Lung (tissue), 12 donors: ENCODE results near the gene PCGF3. TPM values are rescaled to one million over a fixed set of nuclear protein-coding genes. Genes with fewer than 3 reads are reported as not detected.

Experiments used
- ATAC-seq: fragments of 200-7000 bp; cut with Tn5 transposase; one replicate; pipeline ENCODE4 v1.9.1; 2020; ENCODE audit warnings: moderate number of reproducible peaks; ENCODE audit not compliant: insufficient read depth, low FRiP score
- DNase-seq, 3 donors: peaks; one replicate each; pipeline ENCODE4 v3.0.0-alpha.2; 2013 to 2017
- H3K27ac ChIP-seq, 2 donors: one replicate each; pipeline ENCODE4 v1.5.1; 2013; ENCODE audit warnings: mild to moderate bottlenecking in 2 of 2, moderate library complexity in 2 of 2, control low read depth in 1 of 2, inconsistent platforms in 1 of 2, low read depth in 1 of 2, low read length in 1 of 2
- H3K27me3 ChIP-seq, 3 donors: one replicate each; pipeline ENCODE4 v1.5.1; 2013; ENCODE audit warnings: low read length in 2 of 3; ENCODE audit not compliant: control insufficient read depth in 3 of 3, insufficient read depth in 3 of 3
- H3K36me3 ChIP-seq, 4 donors: one replicate each; pipeline ENCODE4 v1.5.1; 2013; ENCODE audit warnings: low read length in 4 of 4, mild to moderate bottlenecking in 1 of 4, moderate library complexity in 1 of 4; ENCODE audit not compliant: control insufficient read depth in 4 of 4, insufficient read depth in 4 of 4
- H3K4me1 ChIP-seq, 5 donors: one replicate each; pipeline ENCODE4 v1.5.1; 2013; ENCODE audit warnings: low read length in 5 of 5, mild to moderate bottlenecking in 2 of 5, moderate library complexity in 1 of 5; ENCODE audit not compliant: control insufficient read depth in 5 of 5, insufficient read depth in 5 of 5
- H3K4me3 ChIP-seq: one replicate; pipeline ENCODE4 v1.5.1; 2013; ENCODE audit warnings: mild to moderate bottlenecking, control low read depth, moderate library complexity
- H3K9ac ChIP-seq, 2 donors: one replicate each; pipeline ENCODE4 v1.5.1; 2013; ENCODE audit warnings: low read length in 2 of 2, control low read depth in 1 of 2; ENCODE audit not compliant: insufficient read depth in 1 of 2
- H3K9me3 ChIP-seq, 4 donors: one replicate each; pipeline ENCODE4 v1.5.1; 2013; ENCODE audit warnings: low read length in 3 of 4, mild to moderate bottlenecking in 1 of 4, moderate library complexity in 1 of 4; ENCODE audit not compliant: control insufficient read depth in 4 of 4, insufficient read depth in 3 of 4
- WGBS, 2 donors: extraction: QIAGEN DNeasy Blood & Tissue Kit; methylation state at CpG; one replicate each; pipeline ENCODE4 v1.1.7; 2013; 5-methylcytosine and 5-hydroxymethylcytosine counted together
- polyA plus RNA-seq, 2 donors: library from polyadenylated mRNA; stranded (reverse); fragments of 200-250 nt; gene quantifications; one replicate each; pipeline ENCODE4 v1.2.1, GENCODE V29; 2013
- total RNA-seq, 2 donors: library from RNA; depleted of rRNA in 1 of 2; stranded (reverse); fragments of >200 nt in 1 of 2; gene quantifications; one replicate each; pipeline ENCODE4 v1.2.1, GENCODE V29; 2014 to 2021
- TF ChIP-seq, protein P1 (sequence below): IDR thresholded peaks from 2 replicates; pipeline ENCODE4 v1.5.1; 2012; ENCODE audit warnings: mild to moderate bottlenecking; ENCODE audit errors: control extremely low read depth, extremely low read depth
- donor health status: control.
- donor health status: control.
- donor health status: Bipolar disorder and iron deficiency.
- donor health status: healthy.
- donor health status: DM: yes; HTN: yes; CAD: no.

PCGF3 gene
- total and polyA plus RNA-seq, 4 donors = 29.3 to 66.8 (median 43.3) TPM

DNA sequence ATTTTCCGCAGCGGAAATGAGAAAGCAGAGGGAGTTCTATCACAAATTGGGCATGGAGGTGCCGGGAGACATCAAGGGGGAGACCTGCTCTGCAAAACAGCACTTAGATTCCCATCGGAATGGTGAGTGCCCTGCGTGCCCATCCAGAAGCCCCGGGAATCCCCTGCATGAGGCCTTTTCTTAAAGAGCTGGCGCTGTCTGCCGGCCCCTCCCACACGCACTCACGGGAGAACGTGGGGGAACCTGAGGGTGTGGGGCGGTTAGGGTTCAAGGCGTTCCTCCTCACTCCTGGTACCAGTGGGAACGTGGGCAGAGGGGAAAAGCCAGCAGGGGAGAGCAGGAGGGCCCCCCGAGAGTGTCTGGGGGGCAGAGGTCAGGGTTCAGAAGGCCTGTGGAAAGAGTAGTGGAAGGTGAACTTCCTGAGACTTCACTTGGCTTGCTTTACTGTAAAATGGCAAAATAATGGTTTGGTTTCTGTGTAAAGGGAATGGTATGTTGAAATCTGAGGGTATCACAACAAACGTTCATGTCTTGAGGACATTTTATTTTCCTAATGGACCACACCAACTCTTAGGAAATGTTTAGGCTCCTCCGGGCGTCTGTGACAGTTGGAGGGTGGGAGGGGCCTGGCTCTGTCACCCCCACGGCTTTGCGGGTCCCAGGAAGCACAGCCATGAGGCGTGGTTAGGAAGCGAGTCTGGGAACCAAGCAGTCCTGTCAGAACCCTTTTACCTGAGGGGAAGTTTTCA lies 38.0 kb downstream of the PCGF3 start:
- 68 to 82% methylated on average over 22 of the region's 22 CpGs for WGBS, 2 donors
- DNase-seq = no peak

DNA sequence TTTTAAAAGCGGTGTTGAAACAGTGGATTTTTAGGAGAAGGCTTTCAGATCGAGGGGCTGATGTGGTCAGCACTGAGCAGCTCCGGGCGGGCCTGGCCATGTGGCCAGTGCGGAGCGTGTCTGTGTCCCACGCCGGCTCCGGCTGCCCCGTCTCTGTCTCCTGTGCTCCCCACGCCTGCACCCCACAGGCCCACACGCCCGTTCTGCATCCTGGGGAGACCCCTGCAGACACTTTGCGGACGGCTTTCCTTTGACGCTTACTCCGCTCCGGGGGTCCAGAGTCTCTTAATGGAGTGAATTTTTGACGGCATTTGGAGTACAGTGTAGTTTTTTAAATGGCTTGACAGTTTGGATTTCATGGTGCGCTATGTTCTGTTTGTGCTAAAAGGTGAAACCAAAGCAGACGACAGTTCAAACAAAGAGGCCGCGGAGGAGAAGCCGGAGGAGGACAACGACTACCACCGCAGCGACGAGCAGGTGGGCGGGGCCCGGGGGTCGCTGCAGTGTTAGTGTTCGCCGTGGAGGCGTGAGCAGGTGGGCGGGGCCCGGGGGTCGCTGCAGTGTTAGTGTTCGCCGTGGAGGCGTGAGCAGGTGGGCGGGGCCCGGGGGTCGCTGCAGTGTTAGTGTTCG lies 38.7 kb downstream of the PCGF3 start:
- H3K27ac ChIP-seq = no peak overlapping the region
- no peaks in the 10 kb centered on the region for H3K4me1 ChIP-seq
- H3K9me3 ChIP-seq = no peaks in the 10 kb centered on the region
- no peak for ATAC-seq
- DNase-seq = no peak
- H3K9ac ChIP-seq = no peak overlapping the region
- no peaks in the 10 kb centered on the region for H3K27me3 ChIP-seq
- 90 to 95% methylated on average over 31 to 37 of the region's 44 CpGs for WGBS, 2 donors
- peaks cover 5 to 20% (median 13%) of the 10 kb centered on the region in 4 donors for H3K36me3 ChIP-seq
- TF ChIP-seq, protein P1, sequence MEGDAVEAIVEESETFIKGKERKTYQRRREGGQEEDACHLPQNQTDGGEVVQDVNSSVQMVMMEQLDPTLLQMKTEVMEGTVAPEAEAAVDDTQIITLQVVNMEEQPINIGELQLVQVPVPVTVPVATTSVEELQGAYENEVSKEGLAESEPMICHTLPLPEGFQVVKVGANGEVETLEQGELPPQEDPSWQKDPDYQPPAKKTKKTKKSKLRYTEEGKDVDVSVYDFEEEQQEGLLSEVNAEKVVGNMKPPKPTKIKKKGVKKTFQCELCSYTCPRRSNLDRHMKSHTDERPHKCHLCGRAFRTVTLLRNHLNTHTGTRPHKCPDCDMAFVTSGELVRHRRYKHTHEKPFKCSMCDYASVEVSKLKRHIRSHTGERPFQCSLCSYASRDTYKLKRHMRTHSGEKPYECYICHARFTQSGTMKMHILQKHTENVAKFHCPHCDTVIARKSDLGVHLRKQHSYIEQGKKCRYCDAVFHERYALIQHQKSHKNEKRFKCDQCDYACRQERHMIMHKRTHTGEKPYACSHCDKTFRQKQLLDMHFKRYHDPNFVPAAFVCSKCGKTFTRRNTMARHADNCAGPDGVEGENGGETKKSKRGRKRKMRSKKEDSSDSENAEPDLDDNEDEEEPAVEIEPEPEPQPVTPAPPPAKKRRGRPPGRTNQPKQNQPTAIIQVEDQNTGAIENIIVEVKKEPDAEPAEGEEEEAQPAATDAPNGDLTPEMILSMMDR = no peak
- H3K4me3 ChIP-seq = no peak overlapping the region

More for the DNA sequence above, 38.0 kb downstream of the PCGF3 start:
- Histone ChIP-seq H3K9ac (no peak overlapping the region), H3K27ac (no peak overlapping the region), H3K36me3 (peaks cover 5 to 19% (median 13%) of the 10 kb centered on the region in 4 donors), H3K4me1 (no peaks in the 10 kb centered on the region), H3K9me3 (no peaks in the 10 kb centered on the region), H3K4me3 (no peak overlapping the region), H3K27me3 (no peaks in the 10 kb centered on the region)
- ATAC-seq = no peak
- TF ChIP-seq, protein P1 = no peak

DNA sequence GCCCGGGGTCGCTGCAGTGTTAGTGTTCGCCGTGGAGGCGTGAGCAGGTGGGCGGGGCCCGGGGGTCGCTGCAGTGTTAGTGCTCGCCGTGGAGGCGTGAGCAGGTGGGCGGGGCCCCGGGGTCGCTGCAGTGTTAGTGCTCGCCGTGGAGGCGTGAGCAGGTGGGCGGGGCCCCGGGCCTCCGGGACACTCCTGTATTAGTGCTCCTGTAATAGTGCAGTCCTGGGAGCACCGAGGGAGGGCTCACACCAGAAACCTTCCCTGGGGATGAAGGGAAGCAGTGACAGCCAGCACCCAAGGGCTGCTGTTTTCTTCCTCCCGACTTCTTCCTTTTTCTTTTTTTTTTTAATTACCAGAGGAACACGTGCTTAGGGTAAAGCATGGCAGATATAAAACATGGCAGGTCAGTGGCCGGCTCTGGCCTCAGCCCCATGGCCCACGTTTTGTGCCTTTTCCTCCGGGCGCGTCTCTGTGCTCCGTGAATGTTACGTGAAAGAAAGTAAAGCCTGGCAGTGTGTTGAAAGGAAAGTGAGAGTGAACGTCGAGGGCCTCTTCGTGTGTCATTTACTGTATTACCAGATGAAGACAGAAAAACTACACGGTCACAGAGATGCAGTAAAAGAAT lies 42.0 kb downstream of the PCGF3 start:
- Histone ChIP-seq H3K4me3 (no peak overlapping the region), H3K27me3 (no peaks in the 10 kb centered on the region), H3K9me3 (no peaks in the 10 kb centered on the region), H3K9ac (no peak overlapping the region), H3K4me1 (no peaks in the 10 kb centered on the region), H3K36me3 (peaks cover 4 to 22% (median 11%) of the 10 kb centered on the region in 4 donors), H3K27ac (no peak overlapping the region)
- no peak for DNase-seq
- WGBS, 2 donors = 93 to 98% methylated on average over 20 to 23 of the region's 34 CpGs
- TF ChIP-seq, protein P1 = no peak
- ATAC-seq = no peak
